ENCODE results near the gene ATP1A4.

DNA sequence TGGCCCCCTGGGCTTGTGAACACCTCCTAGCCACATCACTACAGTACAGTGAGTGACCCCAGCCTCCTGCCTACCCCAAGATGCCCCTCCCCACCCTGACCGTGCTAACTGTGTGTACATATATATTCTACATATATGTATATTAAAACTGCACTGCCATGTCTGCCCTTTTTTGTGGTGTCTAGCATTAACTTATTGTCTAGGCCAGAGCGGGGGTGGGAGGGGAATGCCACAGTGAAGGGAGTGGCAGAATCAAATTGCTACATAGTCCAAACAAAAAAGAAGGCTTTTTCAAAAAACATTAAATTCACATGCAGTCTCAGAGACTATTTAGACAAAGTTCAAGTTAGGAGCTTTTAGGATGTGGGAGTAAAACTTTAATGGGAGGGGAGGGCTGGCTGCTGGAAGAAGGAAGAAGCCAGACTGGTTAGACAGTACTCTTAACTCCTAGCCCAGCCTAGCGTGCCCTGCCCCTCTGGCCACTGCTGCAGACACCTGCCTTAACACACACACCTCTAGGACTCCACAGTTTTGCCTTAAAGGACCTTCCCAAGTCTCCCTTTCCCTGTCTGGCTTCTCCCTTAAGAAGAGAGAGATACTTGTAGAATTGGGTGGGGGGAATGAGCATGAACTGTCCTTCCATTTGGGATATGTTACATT, 63.2 kb downstream of the ATP1A4 start:
- TF ChIP-seq TAF1 (IDR thresholded peaks at IDR 0.05; ENCODE audit: borderline replicate concordance, insufficient read depth, low read length) = no peak
- no peak for TF ChIP-seq SIN3A (IDR thresholded peaks at IDR 0.05; ENCODE audit: borderline replicate concordance, insufficient read depth, low read length)
- TF ChIP-seq POLR2AphosphoS5 (IDR thresholded peaks at IDR 0.05; ENCODE audit: low read depth, low read length) = no peak
- TF ChIP-seq, protein P1, sequence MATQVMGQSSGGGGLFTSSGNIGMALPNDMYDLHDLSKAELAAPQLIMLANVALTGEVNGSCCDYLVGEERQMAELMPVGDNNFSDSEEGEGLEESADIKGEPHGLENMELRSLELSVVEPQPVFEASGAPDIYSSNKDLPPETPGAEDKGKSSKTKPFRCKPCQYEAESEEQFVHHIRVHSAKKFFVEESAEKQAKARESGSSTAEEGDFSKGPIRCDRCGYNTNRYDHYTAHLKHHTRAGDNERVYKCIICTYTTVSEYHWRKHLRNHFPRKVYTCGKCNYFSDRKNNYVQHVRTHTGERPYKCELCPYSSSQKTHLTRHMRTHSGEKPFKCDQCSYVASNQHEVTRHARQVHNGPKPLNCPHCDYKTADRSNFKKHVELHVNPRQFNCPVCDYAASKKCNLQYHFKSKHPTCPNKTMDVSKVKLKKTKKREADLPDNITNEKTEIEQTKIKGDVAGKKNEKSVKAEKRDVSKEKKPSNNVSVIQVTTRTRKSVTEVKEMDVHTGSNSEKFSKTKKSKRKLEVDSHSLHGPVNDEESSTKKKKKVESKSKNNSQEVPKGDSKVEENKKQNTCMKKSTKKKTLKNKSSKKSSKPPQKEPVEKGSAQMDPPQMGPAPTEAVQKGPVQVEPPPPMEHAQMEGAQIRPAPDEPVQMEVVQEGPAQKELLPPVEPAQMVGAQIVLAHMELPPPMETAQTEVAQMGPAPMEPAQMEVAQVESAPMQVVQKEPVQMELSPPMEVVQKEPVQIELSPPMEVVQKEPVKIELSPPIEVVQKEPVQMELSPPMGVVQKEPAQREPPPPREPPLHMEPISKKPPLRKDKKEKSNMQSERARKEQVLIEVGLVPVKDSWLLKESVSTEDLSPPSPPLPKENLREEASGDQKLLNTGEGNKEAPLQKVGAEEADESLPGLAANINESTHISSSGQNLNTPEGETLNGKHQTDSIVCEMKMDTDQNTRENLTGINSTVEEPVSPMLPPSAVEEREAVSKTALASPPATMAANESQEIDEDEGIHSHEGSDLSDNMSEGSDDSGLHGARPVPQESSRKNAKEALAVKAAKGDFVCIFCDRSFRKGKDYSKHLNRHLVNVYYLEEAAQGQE (IDR thresholded peaks at IDR 0.05; ENCODE audit: insufficient read depth in 1 of 2, low read depth in 2 of 2, low read length in 2 of 2) = no peak
